Measurements from ENCODE around the gene SMPD3. TPM values are rescaled to one million over a fixed set of nuclear protein-coding genes. Genes with fewer than 3 reads are reported as not detected.

Gene SMPD3
- total and polyA plus RNA-seq, 7 donors: 0.04 to 0.21 (median 0.08) TPM

DNA sequence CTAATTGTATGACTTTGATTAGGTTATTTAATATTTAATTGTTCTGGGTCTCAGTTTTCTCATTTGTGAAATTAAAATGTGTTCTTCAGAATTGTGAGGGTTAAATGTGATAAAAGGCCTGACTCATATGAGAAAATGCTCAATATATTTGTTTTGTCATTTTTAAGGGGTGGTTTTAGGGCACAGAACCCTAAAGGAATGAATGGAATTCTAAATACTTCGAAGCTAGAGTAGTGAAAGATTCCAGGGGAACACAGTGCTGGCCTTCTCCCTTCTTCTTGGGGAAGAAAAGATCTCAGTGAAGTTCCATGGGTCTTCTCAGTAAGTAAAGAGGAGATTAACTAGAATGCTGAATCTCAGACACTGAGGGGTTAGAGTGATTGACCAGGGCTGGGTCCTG, 3.9 kb upstream of the SMPD3 start:
- H3K27ac ChIP-seq: no peak overlapping the region
- H3K27me3 ChIP-seq (ENCODE audit: insufficient read depth in 3 of 3, low read length in 2 of 3): peaks cover 0 to 5% (median 0%) of the 10 kb centered on the region in 3 donors
- no peak for TF ChIP-seq CTCF (IDR thresholded peaks at IDR 0.05)
- ATAC-seq: no peak
- no peak overlapping the region for H3K4me3 ChIP-seq
- intact Hi-C loops (cut with DNase I): no loop called here
- 9 to 24% (median 20%) methylated on average over 1 of the region's 1 CpG for WGBS, 3 donors
- DNase-seq: no peak
- H3K36me3 ChIP-seq (ENCODE audit: insufficient read depth in 1 of 2, low read depth in 1 of 2): no peaks in the 10 kb centered on the region
- H3K9me3 ChIP-seq: no peaks in the 10 kb centered on the region
- peaks cover 10% of the 10 kb centered on the region for H3K4me1 ChIP-seq

- Histone ChIP-seq H3K4me1 (peaks cover 12% of the 10 kb centered on the region), H3K27me3 (ENCODE audit: insufficient read depth in 3 of 3, low read length in 2 of 3) (peaks cover 0 to 7% (median 0%) of the 10 kb centered on the region in 3 donors), H3K4me3 (no peak overlapping the region), H3K27ac (no peak overlapping the region), H3K36me3 (ENCODE audit: insufficient read depth in 1 of 2, low read depth in 1 of 2) (no peaks in the 10 kb centered on the region), H3K9me3 (no peaks in the 10 kb centered on the region)
- intact Hi-C loops (cut with DNase I): no loop called here
- no peak for TF ChIP-seq CTCF (IDR thresholded peaks at IDR 0.05)
- ATAC-seq (no peak), DNase-seq (no peak)
- 73 to 82% (median 74%) methylated on average over 1 of the region's 1 CpG for WGBS, 3 donors
Measured at GRCh38 chr16:68451676-68452075, 3.4 kb upstream of the SMPD3 start.

DNA sequence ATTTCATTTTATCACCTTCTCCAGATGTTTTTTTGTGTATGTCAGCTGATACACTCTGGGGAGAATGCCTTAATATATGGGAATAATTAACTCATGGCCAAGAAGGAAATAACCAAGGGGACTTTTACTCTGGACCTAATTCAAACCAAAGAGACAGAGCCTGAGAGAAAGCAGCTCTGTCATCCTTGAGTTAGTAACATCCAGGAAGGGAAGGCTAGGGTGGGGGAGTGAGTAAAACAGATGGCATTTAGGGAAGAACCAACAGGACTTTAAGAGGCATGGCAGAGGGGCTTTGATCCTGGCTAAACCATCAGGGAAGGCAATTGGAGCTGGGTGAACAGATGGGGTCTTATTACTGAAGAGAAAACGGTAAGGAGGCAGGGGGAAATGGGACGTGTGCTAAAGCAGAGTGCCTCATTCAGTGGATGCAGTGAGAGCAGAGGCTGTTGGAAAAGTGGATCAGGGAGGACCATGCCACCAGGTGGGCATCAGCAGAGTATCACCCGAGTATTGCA, 2.5 kb upstream of the SMPD3 start:
- Histone ChIP-seq H3K36me3 (ENCODE audit: insufficient read depth in 1 of 2, low read depth in 1 of 2) (no peaks in the 10 kb centered on the region), H3K4me1 (peaks cover 12% of the 10 kb centered on the region), H3K4me3 (no peak overlapping the region), H3K27ac (no peak overlapping the region), H3K27me3 (ENCODE audit: insufficient read depth in 3 of 3, low read length in 2 of 3) (peaks cover 0 to 10% (median 0%) of the 10 kb centered on the region in 3 donors), H3K9me3 (no peaks in the 10 kb centered on the region)
- no peak for DNase-seq
- no peak for ATAC-seq
- WGBS, 3 donors: 19 to 33% (median 20%) methylated on average over 3 of the region's 3 CpGs
- no peak for TF ChIP-seq CTCF (IDR thresholded peaks at IDR 0.05)
- intact Hi-C loops (cut with DNase I): no loop called here

DNA sequence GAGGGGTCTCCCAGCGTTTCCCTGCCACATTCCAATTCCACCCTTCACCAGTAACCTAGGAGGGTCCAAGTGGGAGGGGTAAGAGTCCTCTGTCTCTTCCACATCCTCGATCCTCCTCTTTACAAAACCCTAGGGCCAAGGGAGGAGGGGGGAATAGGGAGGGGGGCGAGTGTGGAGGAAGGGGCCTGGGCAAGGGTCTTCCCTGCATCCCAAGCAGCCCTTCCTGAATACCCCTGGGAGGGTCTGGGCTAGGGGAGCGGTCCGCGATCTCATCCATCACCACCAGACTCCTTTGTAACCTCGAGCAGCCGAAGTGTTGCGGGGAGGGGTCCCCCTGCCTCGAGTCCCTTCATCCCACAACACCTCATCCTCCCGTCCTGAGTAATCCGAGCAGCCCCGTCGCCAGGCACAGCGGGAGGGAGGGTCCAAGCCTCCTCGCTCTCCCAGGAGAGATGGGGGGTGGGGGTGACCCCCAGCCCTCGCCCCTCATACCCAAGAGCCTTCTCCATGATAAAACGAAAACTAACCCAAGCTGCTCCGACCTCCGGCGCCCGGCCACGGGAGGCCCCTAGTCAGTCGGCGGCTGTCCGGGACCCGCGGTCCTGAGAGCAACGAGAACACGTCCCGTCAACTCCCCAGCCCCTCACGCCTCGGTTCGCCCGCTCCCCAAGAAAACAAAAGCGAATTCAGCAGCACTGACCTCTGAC, 502 bp downstream of the SMPD3 start:
- H3K4me3 ChIP-seq: peak overlapping the region; percentile 70
- DNase-seq (no peak), ATAC-seq (peak in 1 of 4 donors; percentile 1)
- H3K36me3 ChIP-seq (ENCODE audit: insufficient read depth in 1 of 2, low read depth in 1 of 2): no peaks in the 10 kb centered on the region
- peaks cover 0 to 29% (median 2%) of the 10 kb centered on the region in 3 donors for H3K27me3 ChIP-seq (ENCODE audit: insufficient read depth in 3 of 3, low read length in 2 of 3)
- WGBS, 3 donors: 0 to 3% (median 1%) methylated on average over 33 to 36 of the region's 36 CpGs
- TF ChIP-seq CTCF (IDR thresholded peaks at IDR 0.05): no peak
- intact Hi-C loops (cut with DNase I): no loop called here
- peaks cover 12% of the 10 kb centered on the region for H3K4me1 ChIP-seq
- H3K27ac ChIP-seq: no peak overlapping the region
- H3K9me3 ChIP-seq: no peaks in the 10 kb centered on the region
